HG02970 (cell line): ENCODE results near the gene IL10RA.
"Not testable (repeated sequence)": the region's sequence is repeated elsewhere in the genome, so short reads cannot be mapped to it uniquely, and the experiment has no call there.

Experiments used
- ATAC-seq: cut with Tn5 transposase; IDR thresholded peaks from one replicate; pipeline ENCODE4 v1.9.1; 2021; ENCODE audit warnings: mild to moderate bottlenecking, moderate library complexity, moderate number of reproducible peaks; ENCODE audit not compliant: unreplicated experiment, low FRiP score

IL10RA gene

DNA sequence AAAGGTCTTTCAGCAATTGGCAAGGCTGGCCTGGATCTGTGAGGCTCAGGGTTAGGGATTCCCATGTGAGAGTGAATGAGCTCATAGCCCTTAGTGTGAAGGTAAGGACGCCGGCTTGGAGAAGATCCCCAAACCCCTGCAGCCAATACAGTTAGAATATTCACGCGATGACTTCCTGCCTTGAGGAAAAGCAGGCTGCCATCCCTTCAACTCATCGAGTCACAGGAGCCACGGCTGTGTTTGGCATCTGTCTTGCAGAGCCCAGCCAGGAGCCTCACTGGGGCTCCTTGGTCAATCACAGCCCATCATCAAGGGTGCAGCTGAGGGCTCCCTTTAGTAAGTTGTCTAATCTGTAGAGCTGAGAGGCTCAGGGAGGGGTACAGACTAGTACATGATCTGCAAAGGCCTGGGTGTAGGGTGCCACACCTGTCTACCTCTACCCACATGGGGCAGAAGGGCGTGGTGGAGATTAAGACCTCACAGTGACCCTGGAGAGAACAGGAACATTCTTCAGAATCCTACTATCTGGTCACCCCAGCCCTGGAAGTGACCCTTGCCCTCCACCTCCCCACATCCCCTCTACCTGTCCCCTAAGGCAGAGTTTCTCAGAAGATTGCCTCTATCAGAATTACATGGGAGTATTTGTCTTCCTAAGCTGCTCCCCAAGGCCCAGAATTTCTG is 18.5 kb downstream of the IL10RA start:
- ATAC-seq = no peak

DNA sequence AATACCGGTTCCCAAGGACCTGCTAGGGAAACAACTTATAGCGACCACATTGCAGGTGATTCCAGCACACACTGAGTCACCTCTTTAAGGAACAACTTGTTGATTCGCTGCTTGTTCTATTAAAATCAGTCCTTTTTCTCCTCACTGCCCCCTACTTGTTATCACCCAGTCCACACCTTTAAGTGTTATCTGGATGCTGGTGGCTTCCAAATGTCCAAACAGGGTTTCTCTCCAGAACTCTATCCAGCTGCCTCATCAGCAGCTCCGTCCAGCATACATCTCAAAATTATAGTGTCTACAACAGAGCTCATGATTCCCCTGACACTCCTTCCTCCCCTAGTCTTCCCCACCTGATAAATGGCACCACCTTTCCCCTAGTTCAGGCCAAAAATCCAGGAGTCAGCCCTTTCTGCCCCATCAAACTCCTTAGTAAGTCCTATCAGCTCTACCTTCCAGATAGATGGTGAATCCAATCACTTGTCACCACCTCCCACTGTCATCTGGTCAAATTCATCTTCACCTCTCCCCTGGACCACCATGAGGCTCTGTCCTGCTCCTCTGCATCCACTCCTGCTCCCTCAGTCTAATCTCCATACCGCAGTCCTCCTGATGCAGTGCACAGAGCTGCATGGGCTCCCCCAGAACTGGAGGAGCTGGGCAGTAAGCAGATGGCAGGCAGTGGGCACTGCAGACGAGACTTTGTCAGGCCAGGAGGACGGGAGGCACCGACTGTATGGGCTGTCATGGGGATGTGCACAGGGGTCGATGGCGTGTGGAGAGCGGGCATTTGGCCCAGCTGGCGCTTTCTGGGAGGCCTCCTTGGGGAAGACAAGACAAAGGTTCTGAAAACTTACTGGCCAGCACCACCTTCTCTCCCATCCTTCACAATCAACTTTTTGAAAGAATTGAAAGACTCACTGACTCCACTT is 19.3 kb downstream of the IL10RA start:
- no peak for ATAC-seq

DNA sequence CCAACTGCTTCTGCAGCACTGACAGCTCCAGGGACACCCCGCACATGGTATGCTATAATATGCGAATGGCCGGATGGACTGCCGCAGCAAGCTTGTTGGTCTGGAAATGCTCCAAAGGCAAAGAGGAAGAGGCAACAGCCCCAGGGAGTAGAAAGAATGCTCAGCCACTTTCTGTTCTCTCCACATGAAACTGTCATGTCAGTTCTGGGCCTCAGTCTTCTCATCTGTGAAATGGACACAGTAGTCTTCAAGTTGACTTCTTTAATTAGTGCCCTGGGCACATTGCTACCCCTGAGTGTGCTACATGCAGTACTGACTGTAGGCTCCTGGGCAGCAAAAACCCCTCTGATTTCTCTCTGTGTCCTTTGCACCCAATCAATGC is 19.9 kb downstream of the IL10RA start:
- ATAC-seq = no peak

DNA sequence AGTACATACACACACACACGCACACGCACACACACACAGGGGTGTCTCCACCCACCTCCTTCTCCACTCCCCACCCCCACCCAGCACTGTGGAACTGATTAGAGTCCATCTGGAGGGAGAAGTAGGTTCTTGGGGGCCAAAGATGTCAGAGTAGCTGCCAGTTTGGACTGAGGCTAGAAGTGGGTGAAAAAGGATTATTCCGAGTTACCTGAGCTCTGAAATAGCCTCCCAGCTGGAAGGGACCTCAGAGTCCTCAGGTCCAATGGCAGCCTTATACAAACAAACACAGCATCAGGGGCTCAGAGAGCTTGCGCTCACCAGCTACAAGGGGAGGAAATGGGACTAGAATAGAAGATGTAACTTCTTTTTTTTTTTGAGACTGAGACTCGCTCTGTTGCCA is 20.8 kb downstream of the IL10RA start:
- ATAC-seq = no peak

DNA sequence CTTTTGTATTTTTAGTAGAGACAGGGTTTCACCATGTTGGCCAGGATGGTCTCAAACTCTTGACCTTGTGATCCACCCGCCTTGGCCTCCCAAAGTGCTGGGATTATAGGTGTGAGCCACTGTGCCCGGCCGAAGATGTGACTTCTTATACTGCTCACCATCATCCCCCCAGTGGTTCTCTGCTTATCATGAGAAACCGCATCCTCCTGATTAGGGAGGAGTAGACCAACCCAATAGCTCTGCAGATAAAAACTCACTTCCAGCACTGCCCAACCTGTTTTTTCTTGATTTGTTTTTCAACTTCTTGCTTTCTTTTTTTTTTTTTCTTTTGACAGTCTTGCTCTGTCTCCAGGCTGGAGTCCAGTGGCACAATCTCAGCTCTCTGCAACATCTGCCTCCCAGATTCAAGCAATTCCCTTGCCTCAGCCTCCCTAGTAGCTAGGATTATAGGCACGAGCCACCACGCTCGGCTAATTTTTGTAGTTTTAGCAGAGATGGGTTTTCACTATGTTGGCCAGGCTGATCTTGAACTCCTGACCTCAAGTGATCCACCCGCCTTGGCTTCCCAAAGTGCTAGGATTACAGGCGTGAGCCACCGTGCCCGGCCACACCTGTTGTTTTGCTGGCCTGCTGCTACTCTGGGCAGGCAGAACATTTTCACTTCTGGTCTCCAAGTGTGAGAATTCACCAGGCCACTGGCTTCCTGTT is 21.5 kb downstream of the IL10RA start:
- ATAC-seq = not testable (repeated sequence)

DNA sequence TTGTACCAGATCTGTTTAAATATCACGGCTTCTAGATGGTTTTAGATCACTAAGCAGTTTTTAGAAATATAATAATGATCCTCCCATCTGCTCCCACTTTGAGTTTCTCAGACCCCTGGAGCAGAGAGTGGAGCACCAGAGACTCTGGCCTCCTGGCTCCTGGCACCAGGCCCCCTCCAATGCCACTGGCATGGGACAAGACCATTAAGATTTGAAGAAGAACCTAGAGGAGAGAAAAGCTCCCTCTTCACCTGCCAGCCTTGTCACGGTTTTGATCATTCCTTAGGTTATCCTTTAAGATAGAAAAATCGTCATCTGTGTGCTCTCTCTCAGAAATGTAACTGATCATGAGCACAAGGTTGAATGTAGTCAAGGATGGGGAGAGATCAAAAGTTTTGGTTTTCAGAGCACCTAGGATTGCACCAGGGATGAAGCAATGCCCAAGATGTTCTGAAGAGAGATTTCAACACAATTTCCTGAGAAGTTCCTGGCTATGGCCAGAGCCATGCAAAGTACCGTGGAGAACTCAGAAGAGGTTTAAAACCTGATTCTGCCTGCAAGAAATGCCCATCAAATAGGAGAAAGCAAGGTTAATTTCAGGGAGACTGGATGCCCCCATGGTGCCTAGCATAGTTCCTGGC is 22.2 kb downstream of the IL10RA start:
- ATAC-seq = no peak

DNA sequence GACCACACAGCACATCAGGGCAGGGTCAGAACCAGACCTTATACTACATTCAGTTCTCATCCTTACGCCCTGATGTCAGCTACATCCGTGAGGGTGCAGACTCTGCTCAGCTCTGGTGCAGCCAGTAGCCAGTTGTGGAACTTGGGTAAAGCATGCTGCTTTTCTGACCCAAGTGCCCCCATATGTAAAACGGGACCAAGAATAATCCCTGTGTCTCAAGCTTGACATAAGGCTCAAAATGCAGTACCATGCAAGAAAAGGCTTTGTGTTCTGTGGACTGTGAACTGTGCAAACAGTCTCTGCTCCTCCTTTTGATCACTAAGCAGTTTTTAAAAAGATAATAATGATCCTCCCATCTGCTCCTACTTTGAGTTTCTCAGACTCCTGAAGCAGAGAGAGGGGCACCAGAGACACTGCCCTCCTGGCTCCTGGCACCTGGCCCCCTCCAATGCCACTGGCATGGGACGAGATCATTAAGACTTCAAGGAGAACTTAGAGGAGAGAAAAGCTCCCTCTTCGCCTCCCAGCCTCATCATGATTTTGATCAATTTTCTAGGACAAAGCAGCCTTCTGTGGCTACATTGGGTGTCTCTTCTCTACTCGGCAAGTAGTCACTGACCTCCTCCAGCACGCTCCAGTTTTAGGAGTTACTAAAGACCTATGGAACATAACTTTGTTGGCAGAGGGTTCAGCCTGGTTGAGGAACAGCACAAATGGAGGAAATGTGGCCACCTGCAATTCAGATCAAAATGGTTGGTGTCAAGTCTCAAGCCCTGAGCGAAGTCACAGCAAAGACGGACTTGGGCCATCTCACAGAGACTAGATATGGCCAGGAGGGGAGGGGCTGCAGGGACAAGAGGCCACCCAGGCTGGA is 23.9 kb downstream of the IL10RA start:
- no peak for ATAC-seq

DNA sequence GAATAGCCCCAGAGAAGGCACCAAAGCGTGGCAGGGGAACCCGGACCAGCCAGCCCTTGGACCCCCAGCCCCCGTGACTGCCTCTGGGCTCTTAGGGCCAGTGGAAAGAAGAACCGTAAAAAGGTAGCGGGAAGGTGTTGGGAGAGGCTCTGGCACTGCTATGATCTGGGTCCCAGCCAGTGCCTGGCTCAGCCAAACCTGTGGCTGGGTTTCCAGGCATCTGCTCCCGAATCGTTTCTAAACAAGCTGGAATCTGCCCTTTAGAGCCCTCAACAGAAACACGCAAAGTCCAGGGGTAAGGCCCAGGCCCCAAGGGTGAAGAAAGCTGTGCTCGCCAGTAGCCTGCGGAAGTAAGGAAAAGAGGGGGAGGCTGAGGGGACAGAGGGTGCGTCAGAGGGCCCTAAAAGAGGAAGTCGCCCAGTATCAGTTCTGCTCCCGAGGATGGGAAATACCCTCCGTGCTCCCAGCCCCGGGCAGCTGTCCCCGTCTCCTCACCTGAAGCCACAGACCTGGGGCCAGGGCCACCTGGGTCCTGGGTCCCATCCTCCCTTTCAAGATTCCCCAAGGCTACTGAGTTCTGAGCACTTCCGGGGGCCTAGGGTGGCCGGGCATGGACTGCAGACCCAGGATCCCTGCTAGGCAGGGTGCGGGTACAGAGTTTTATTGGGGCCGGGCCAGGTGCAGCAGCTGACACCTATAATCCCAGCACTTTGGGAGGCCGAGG is 24.7 kb downstream of the IL10RA start:
- ATAC-seq = peak; percentile 82

DNA sequence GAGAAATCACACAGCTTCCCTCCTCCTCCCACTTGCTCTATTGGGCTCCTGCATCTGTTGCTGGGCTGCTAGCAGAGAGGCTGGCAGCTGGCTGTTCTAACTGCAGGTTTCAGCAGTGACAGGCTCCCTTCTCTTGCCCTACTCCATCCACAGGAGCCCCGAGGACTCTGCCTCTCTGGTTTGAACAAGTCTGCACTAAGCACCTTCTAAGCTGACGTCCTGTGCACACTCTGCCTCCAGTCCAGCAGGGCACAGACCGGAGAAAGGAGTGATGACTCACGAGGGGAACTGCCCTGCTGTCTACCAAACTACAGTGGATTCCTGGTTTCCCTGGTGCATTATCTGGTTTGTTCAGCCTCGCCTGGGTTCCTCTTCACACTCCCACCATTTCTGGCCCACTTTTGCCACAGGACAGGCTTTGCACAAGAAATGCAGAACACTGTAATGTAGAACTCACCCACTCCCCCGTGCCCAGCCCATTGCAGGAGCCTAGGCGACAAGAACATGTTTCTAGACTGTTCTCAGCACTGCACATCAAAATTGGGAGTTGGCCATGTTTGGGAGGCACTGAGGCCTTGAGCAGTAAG is 26.0 kb downstream of the IL10RA start:
- ATAC-seq = no peak

DNA sequence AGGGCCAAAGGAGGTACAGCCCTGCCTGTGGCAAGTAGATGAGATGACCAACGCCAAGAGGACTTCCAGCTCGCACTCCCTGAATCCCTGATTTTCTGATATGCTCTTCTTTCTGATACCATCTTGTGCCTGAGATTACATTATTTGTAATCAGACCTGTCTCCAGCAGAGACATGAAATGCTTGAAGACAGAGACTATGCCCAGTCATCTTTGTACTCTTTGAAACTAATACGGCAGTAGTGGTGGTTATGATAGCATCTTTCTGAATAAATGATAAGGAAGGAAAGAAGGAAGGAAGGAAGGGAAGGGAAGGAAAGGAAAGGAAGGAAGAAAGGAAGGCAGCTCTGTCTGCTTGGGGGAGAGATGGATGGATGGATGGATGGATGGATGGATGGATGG is 27.8 kb downstream of the IL10RA start:
- ATAC-seq = no peak

DNA sequence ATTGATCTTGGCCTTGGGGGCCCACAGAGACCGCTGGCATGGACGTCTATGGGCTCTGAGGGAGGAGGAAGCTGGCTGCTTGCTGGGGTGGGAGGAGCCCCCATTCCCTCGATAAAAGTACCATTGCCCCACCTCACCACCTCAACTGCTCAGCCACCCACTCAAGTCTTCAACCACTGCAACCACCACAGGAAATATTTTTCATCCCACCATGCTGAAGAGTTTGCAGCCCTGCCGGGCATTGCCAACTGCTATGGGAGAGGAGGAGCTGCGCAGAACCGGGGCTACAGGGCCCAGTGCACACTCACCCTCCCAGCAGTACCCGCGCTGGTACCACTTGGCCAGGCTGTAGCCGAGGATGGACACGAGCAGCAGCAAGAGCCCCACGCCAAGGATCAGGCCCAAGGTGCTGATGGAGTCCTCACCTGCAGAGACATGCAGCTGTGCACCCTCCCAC is 29.2 kb downstream of the IL10RA start:
- ATAC-seq = no peak

DNA sequence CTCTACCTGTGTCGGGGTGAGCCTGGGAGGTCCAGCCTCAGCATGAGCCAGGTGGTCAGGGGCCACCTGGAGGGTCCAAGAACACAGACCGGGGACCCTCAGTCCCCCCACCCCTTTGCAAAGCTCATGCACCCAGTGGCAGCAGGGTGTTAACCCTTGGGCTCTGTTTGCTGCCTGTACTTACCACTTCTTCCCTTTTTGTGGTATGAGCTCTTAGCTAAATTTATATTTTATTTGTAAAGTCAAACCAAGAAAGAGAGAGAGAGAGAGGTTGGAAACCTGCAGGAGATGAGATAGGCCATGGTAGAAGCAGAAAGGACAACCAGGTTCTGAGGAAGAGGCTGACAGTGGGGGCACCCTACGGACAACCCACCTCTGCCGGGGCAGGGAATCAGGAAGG is 29.9 kb downstream of the IL10RA start:
- ATAC-seq = no peak

DNA sequence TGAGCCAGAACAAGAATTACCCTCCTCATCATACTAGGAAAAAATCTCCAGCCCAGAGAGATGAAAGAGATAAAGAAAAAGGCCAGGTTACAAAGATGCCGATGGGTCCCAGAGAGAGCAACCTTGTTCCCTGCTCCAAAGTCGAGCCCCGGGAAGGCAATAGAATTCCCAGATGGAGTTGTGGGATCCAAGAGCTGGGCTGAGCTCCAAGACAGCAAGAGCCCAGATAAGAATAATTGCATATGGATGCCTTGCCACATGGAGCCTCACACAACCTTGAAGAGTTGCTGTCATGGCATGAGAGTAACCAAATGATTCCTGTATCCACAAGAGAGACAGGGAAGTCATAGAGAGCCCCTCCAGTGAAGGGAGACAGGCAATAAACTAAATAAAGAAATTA is 30.9 kb downstream of the IL10RA start:
- no peak for ATAC-seq

DNA sequence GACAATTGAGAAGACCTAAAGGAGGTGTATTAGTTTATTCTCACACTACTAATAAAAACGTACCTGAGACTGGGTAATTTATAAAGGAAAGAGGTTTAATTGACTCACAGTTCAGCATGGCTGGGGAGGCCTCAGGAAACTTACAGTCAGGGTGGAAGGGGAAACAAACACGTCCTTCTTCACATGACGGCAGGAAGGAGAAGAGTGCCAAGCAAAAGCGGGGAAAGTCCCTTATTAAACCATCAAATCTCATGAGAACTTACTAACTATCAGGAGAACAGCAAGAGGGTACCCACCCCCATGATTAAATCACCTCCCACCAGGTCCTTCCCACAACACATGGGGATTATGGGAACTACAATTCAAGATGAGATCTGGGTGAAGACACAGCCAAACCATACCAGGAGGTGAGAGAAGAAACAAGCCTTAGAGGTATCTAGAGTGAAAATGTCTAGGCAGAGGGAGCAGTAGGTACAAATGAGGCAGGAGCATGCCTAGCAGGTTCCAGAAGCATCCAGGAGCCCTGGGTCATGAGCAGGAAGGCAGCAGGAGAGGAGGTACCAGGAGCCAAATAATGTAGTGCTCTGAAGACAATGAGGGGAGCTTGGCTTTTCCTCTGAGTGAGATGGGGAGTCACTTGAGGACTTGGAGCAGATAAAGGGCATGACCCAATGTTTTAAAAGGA is 31.6 kb downstream of the IL10RA start:
- ATAC-seq = no peak

DNA sequence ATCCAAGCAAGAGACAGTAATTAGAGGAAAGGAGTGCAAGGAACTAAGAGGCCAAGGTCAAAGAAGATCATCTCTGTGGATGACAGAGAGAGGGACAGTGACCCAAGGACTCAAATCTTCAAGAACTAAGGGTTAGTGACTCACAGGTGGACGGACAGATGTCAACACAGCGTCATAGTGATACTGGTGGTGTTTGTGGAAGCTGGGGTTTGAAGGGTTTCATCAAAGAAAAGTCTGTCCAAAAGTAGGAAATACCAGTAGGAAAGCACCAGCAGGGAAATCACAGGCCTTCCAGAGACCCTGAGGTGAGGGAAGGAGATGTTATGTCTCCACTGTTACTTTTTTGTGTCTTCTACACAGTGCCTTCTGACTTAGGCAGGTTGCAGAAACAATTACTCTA is 32.2 kb downstream of the IL10RA start:
- no peak for ATAC-seq

DNA sequence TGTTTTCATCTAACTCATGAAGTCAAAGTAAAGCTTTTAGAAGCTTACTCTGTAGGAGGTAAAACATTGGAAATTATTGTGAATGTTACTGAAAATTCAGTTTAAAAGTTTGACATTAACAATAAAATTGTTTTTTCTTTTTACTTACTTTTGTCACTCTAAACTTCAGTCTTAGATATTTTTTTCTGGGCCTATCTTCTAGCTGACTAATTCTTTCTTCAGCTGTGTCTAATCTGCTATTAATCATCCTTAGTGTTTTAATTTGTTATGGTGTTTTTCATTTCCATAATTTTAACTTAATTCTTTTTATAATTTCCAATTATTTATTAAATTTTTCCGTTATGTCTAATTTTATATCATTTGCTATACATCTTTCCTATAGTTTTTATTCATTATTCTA is 35.0 kb downstream of the IL10RA start:
- ATAC-seq = no peak

DNA sequence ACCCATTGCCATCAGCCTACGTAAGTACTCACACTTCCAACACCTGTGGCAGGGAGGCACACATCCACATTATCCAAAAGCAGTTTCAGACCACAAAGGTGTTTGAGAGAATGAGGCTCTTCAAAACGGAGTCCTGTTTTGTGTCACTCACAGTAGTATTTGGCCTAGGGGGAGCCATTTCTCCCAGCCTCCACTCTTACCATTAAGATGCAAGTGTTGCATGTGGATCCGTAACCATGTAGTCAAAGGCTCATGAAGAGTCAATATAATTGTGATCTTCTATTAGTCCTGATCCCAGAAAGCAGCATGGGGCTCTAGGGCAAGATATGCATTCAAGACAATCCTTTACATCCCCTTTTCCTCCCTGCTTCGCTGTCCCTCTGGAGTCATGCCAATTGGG is 41.5 kb downstream of the IL10RA start:
- ATAC-seq = no peak

DNA sequence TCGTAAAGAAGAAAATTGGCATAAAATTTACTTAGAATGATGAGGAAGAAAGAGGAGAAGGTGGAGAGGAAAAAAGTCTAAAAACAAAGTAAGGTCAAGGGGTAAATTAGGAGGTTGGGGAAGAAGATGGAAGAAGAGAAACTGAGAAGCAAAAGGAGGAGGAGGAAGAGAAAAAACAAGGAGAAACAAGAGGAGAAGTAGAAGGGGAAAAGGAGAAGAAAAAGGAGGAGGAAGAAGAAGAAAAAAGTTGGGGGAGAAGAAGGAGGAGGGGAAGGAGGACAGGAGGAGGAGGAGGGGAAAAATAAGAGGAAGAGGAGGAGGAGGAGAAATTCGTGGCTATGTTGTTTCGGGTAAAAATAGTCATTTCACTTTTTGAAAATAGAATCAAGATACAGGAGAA is 42.4 kb downstream of the IL10RA start:
- ATAC-seq = no peak
